A549 (cell line): ENCODE data around the gene PLEKHO1.

Experiments used
- FOSL2 ChIP-seq, 2 experiments: fragments of 450-650 bp in 1 of 2; fragments of >200 bp in 1 of 2; sonication (Bioruptor Twin) in 1 of 2; formaldehyde crosslinking; IDR thresholded peaks; 2 replicates each; pipeline versions ENCODE4 v1.5.0 to v1.6.1; 2016 to 2020; ENCODE audit warnings: mild to moderate bottlenecking in 1 of 2, moderate library complexity in 1 of 2
- MAFK ChIP-seq: fragments of 450-650 bp; IDR thresholded peaks from 2 replicates; pipeline ENCODE4 v1.6.1; 2014; ENCODE audit not compliant: partially characterized antibody
- POLR2A ChIP-seq: IDR thresholded peaks from 2 replicates; pipeline ENCODE4 v1.6.1; 2012; ENCODE audit warnings: mild to moderate bottlenecking, low read length
- TF ChIP-seq, protein P1 (sequence below): fragments of >200 bp; sonication (Bioruptor Twin); formaldehyde crosslinking; IDR thresholded peaks from 3 replicates; pipeline ENCODE4 v1.5.1; 2016
- TF ChIP-seq, protein P2 (sequence below): fragments of 200-600 bp; sonication (generic); IDR thresholded peaks from 2 replicates; pipeline ENCODE4 v1.6.1; 2016; ENCODE audit warnings: antibody characterized with exemption, mild to moderate bottlenecking, moderate library complexity

DNA sequence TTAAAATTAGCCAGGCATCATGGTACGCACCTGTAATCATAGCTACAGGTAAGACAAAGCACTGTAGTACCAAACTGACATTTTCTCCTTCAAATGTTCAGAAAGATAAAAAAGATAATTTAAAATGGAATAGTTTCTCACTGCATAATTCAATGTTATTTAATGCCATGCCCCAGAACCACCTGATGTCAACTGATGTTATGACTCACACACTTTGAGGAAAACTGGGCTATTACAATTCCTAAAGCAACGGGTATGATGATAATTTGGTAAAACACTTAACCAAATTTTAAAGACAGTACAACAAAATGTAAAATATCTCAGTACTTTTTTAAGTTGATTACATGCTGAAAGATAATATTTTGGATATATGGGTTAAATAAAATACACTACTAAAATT, 22.9 kb upstream of the PLEKHO1 start:
- TF ChIP-seq POLR2A = no peak
- no peak for TF ChIP-seq MAFK
- TF ChIP-seq FOSL2 (IDR thresholded peaks at IDR 0.05) = no peak
- no peak; the same call in 1 of the 2 replicates for TF ChIP-seq FOSL2 (CRISPR knock-in tag; IDR thresholded peaks at IDR 0.05)
- TF ChIP-seq, protein P1, sequence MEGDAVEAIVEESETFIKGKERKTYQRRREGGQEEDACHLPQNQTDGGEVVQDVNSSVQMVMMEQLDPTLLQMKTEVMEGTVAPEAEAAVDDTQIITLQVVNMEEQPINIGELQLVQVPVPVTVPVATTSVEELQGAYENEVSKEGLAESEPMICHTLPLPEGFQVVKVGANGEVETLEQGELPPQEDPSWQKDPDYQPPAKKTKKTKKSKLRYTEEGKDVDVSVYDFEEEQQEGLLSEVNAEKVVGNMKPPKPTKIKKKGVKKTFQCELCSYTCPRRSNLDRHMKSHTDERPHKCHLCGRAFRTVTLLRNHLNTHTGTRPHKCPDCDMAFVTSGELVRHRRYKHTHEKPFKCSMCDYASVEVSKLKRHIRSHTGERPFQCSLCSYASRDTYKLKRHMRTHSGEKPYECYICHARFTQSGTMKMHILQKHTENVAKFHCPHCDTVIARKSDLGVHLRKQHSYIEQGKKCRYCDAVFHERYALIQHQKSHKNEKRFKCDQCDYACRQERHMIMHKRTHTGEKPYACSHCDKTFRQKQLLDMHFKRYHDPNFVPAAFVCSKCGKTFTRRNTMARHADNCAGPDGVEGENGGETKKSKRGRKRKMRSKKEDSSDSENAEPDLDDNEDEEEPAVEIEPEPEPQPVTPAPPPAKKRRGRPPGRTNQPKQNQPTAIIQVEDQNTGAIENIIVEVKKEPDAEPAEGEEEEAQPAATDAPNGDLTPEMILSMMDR = no peak
- TF ChIP-seq, protein P2, sequence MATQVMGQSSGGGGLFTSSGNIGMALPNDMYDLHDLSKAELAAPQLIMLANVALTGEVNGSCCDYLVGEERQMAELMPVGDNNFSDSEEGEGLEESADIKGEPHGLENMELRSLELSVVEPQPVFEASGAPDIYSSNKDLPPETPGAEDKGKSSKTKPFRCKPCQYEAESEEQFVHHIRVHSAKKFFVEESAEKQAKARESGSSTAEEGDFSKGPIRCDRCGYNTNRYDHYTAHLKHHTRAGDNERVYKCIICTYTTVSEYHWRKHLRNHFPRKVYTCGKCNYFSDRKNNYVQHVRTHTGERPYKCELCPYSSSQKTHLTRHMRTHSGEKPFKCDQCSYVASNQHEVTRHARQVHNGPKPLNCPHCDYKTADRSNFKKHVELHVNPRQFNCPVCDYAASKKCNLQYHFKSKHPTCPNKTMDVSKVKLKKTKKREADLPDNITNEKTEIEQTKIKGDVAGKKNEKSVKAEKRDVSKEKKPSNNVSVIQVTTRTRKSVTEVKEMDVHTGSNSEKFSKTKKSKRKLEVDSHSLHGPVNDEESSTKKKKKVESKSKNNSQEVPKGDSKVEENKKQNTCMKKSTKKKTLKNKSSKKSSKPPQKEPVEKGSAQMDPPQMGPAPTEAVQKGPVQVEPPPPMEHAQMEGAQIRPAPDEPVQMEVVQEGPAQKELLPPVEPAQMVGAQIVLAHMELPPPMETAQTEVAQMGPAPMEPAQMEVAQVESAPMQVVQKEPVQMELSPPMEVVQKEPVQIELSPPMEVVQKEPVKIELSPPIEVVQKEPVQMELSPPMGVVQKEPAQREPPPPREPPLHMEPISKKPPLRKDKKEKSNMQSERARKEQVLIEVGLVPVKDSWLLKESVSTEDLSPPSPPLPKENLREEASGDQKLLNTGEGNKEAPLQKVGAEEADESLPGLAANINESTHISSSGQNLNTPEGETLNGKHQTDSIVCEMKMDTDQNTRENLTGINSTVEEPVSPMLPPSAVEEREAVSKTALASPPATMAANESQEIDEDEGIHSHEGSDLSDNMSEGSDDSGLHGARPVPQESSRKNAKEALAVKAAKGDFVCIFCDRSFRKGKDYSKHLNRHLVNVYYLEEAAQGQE = no peak
